Fibroblast of lung (primary cell): ENCODE results near the gene SLC25A23.

ENCODE experiments used
- CTCF ChIP-seq, 2 donors: IDR thresholded peaks in 1 of 2; conservative IDR thresholded peaks in 1 of 2; 1 replicate in 1 of 2; 2 replicates in 1 of 2; pipeline ENCODE4 v1.5.1; 2011 to 2012; ENCODE audit warnings: low read length in 2 of 2, control low read depth in 1 of 2, inconsistent platforms in 1 of 2, low read depth in 1 of 2, mild to moderate bottlenecking in 1 of 2
- EZH2 ChIP-seq: IDR thresholded peaks from 2 replicates; pipeline ENCODE4 v1.5.1; 2012; ENCODE audit warnings: low read length, control low read depth, mild to moderate bottlenecking; ENCODE audit errors: missing control alignments

GRCh38 chr19:6494438-6495036 is 34.9 kb upstream of the SLC25A23 start:
- TF ChIP-seq CTCF (conservative IDR thresholded peaks at IDR 0.05 in 1 of 2, IDR thresholded peaks at IDR 0.05 in 1 of 2; ENCODE audit: low read depth in 1 of 2, low read length in 2 of 2) (no peak), EZH2 (no peak)
